GM10266 (cell line): ENCODE measurements around the gene MMP24.
A peak's percentile ranks its signal among the peaks of the same experiment; 100 is the strongest.

Experiments used
- DNase-seq: peaks from one replicate; pipeline ENCODE4 v3.0.0; 2012; ENCODE audit errors: extremely low spot score
- CTCF ChIP-seq: IDR thresholded peaks from 2 replicates; pipeline ENCODE4 v1.5.1; 2012; ENCODE audit warnings: mild to moderate bottlenecking, low read depth; ENCODE audit not compliant: control insufficient read depth, insufficient read depth; ENCODE audit errors: missing control alignments

The MMP24 gene

GRCh38 chr20:35304956-35305355 lies 78.5 kb downstream of the MMP24 start:
- TF ChIP-seq CTCF: no peak
- DNase-seq: no peak

- TF ChIP-seq CTCF: no peak
- DNase-seq: no peak
Observed at GRCh38 chr20:35305682-35306556, 79.4 kb downstream of the MMP24 start.

GRCh38 chr20:35306931-35307517 lies 80.5 kb downstream of the MMP24 start:
- no peak for DNase-seq
- TF ChIP-seq CTCF: peak; percentile 68

GRCh38 chr20:35307666-35308653 lies 81.5 kb downstream of the MMP24 start:
- TF ChIP-seq CTCF: no peak
- DNase-seq: no peak

GRCh38 chr20:35311409-35311808 lies 84.9 kb downstream of the MMP24 start:
- DNase-seq: no peak

GRCh38 chr20:35311822-35312221 lies 85.3 kb downstream of the MMP24 start:
- TF ChIP-seq CTCF: no peak
- no peak for DNase-seq

More at GRCh38 chr20:35311409-35311808, 84.9 kb downstream of the MMP24 start:
- TF ChIP-seq CTCF: no peak
